ENCODE data around the gene HOXD13. TPM values are rescaled to one million over a fixed set of nuclear protein-coding genes. Genes with fewer than 3 reads are reported as not detected.

HOXD13 gene
- total RNA-seq, 4 donors from 2014 or later = 0.19 TPM; not detected in 3

DNA sequence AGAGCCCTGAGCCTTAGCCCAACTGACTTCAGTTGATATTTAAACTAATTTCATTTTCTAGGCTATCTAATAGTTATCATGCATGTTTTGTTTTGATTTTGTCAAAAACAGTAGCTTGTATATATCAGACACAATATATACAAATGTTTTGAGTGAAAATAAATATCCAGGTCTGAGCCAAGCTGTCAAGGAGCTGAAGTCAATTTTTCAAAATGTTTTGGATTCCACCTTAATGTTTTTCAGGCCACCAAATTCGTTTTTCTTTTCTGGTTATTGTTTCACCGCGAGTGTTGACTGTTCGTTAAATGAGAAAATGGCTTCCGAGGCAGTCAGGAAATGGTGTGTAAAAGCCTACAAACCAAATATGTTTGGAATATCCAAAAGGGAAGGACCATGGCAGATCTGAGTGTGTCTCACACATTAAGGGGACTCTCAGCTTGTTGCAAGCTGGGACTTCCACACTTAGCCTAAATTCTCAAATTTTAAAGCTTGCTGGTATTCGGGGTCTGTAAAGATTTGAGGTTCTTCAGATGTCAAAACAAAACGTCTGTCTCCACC is 9.9 kb downstream of the HOXD13 start:
- no peak overlapping the region for H3K4me3 ChIP-seq
- H3K9me3 ChIP-seq = no peaks in the 10 kb centered on the region
- no peaks in the 10 kb centered on the region for H3K36me3 ChIP-seq
- peaks cover 58% of the 10 kb centered on the region for H3K4me1 ChIP-seq
- no peak overlapping the region for H3K27ac ChIP-seq
- no peak for TF ChIP-seq POLR2A (IDR thresholded peaks at IDR 0.05)
- TF ChIP-seq, protein P1, sequence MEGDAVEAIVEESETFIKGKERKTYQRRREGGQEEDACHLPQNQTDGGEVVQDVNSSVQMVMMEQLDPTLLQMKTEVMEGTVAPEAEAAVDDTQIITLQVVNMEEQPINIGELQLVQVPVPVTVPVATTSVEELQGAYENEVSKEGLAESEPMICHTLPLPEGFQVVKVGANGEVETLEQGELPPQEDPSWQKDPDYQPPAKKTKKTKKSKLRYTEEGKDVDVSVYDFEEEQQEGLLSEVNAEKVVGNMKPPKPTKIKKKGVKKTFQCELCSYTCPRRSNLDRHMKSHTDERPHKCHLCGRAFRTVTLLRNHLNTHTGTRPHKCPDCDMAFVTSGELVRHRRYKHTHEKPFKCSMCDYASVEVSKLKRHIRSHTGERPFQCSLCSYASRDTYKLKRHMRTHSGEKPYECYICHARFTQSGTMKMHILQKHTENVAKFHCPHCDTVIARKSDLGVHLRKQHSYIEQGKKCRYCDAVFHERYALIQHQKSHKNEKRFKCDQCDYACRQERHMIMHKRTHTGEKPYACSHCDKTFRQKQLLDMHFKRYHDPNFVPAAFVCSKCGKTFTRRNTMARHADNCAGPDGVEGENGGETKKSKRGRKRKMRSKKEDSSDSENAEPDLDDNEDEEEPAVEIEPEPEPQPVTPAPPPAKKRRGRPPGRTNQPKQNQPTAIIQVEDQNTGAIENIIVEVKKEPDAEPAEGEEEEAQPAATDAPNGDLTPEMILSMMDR (IDR thresholded peaks at IDR 0.05) = no peak
- no peak for TF ChIP-seq POLR2AphosphoS5 (IDR thresholded peaks at IDR 0.05)
- TF ChIP-seq EP300 (IDR thresholded peaks at IDR 0.05) = no peak
- DNase-seq (ENCODE audit: low spot score in 2 of 2) = no peak
- H3K27me3 ChIP-seq = peaks cover 100% of the 10 kb centered on the region
- WGBS = 48% methylated on average over 7 of the region's 7 CpGs

DNA sequence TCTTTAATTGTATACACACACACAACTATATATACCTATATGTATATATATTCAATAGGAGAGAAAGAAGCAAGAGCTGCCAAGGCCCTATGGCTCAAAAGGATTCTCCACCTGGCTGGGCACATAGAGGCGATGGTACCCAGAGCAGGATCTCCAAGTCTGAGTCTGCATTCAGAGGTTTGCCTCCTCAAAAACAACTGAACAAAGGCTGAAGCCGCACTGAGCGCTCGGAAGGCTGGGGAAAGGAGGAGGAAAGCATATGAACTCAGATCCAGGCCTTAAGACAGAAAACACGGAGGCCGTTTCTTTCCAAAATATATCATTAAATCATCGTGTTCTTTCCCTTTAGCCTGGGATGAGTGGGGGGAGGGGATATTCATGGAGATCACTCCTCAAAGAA is 10.7 kb downstream of the HOXD13 start:
- Histone ChIP-seq H3K36me3 (no peaks in the 10 kb centered on the region), H3K27ac (no peak overlapping the region), H3K9me3 (no peaks in the 10 kb centered on the region), H3K4me1 (peaks cover 56% of the 10 kb centered on the region), H3K4me3 (no peak overlapping the region), H3K27me3 (peaks cover 99% of the 10 kb centered on the region)
- 59% methylated on average over 7 of the region's 7 CpGs for WGBS
- TF ChIP-seq, protein P1 (IDR thresholded peaks at IDR 0.05) = no peak
- no peak for TF ChIP-seq POLR2A (IDR thresholded peaks at IDR 0.05)
- no peak for TF ChIP-seq EP300 (IDR thresholded peaks at IDR 0.05)
- TF ChIP-seq POLR2AphosphoS5 (IDR thresholded peaks at IDR 0.05) = no peak
- DNase-seq (ENCODE audit: low spot score in 2 of 2) = no peak

DNA sequence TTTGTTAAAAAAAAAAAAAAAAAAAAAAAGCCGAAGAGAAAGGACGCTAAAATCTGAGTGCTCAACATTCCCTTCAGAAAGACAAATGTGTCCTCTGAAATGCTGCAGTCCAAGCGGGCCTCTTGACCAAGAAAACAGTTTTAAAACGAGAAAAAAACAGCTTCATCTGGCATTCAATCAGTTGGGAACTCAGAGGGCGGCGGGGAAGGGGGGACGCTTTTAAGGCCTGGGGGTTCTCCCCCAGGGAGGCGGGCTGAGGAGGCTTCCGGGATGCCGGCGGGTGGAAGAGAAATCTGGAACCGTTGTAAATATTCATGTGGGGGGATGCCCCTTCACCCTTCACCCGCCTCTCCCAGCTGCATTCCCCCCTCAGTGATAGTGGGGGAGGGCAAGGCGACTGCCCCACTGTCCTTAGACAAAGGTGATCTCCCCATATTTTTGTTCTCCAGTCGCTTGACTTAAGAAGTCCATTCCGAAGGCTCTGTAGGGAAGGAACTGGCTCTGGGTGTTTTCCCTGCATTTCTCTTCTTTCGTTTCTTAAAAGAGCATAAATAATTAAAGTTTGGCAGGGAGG is 11.3 kb downstream of the HOXD13 start:
- no peaks in the 10 kb centered on the region for H3K36me3 ChIP-seq
- H3K4me3 ChIP-seq = peak overlapping the region; percentile 26
- H3K27me3 ChIP-seq = peaks cover 99% of the 10 kb centered on the region
- no peak overlapping the region for H3K27ac ChIP-seq
- 14% methylated on average over 17 of the region's 17 CpGs for WGBS
- no peak for TF ChIP-seq POLR2AphosphoS5 (IDR thresholded peaks at IDR 0.05)
- TF ChIP-seq, protein P1 (IDR thresholded peaks at IDR 0.05) = no peak
- TF ChIP-seq POLR2A (IDR thresholded peaks at IDR 0.05) = no peak
- TF ChIP-seq EP300 (IDR thresholded peaks at IDR 0.05) = no peak
- H3K4me1 ChIP-seq = peaks cover 56% of the 10 kb centered on the region
- no peak for DNase-seq (ENCODE audit: low spot score in 2 of 2)
- no peaks in the 10 kb centered on the region for H3K9me3 ChIP-seq

DNA sequence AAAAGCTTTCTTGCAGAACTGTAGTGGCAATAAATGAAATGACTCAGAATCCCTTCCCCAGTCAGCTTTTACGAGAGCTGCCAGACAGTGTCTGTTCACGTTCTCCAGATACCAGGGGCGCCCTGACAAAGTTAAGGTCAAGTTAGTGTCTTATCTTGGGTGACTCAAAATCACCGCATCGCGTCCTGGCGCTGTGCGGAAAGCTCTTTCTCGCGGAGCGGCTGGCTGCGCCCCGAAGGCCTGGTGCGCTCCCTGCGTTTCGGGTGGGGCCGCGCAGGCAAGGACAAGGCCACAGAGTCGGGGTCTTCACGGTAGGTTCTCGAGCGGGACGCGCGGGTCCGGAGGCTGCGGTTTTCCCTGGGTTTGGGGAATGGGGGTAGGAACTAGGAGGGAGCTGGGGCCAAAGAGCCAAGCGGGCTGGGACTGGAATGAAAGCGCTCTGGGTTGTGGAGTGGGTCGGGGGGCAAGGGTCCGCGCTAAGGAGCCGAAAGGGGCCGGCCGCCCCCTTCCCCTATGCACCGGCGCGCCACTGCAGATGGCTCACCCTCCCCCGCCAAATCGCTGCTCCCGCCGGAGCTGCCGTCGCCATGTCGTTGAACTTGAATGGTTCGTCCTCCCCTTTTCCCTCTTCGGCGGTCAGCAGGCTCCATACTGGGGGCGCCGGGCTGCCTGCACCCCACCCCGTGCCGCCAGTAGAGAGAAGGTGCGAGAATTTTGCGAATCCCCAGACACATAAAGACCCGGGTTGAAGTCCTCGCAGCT is 12.0 kb downstream of the HOXD13 start:
- no peak overlapping the region for H3K27ac ChIP-seq
- DNase-seq (ENCODE audit: low spot score in 2 of 2) = peak in 1 of 2 donors; percentile 78
- no peaks in the 10 kb centered on the region for H3K9me3 ChIP-seq
- peaks cover 55% of the 10 kb centered on the region for H3K4me1 ChIP-seq
- TF ChIP-seq POLR2AphosphoS5 (IDR thresholded peaks at IDR 0.05) (no peak), EP300 (IDR thresholded peaks at IDR 0.05) (no peak)
- TF ChIP-seq, protein P1 (IDR thresholded peaks at IDR 0.05) = no peak
- WGBS = 2% methylated on average over 27 of the region's 56 CpGs
- peak overlapping the region; percentile 26 for H3K4me3 ChIP-seq
- peaks cover 99% of the 10 kb centered on the region for H3K27me3 ChIP-seq
- H3K36me3 ChIP-seq = no peaks in the 10 kb centered on the region

DNA sequence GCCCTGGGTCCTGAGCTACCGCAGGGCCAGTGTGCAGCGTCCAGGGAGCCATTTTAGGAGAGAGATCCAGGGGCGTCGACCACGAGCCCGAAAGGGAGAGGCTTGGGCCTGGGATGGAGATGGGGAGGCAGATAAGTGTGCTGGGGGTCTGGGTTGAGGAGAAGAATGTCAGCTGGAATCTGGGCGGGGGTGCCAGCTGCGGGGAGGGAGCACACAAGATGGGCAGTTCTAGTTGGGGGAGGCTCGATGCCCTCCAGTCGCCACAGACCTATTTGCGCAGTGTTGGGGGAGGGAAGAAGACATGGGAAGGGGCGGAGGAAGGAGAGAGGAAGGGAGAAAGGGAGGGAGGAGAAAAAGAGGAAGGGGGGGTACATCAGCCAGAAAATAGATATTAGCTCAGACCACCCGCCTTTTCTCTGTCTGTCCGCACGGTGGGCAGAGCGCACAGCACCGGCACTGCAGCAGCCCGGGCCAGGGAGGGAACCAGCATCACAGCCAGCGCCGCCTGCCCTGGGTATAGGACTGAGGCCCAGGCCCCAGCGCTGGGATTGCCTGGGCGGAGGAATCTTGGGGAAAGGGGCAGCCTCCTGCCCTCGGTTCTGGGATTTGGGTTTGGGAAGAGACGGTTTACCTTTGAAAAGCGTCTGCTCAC is 12.7 kb downstream of the HOXD13 start:
- TF ChIP-seq POLR2AphosphoS5 (IDR thresholded peaks at IDR 0.05) (no peak), EP300 (IDR thresholded peaks at IDR 0.05) (no peak), POLR2A (IDR thresholded peaks at IDR 0.05) (no peak)
- TF ChIP-seq, protein P1 (IDR thresholded peaks at IDR 0.05) = no peak
- WGBS = 18% methylated on average over 20 of the region's 25 CpGs
- H3K4me1 ChIP-seq = peaks cover 48% of the 10 kb centered on the region
- peaks cover 99% of the 10 kb centered on the region for H3K27me3 ChIP-seq
- H3K4me3 ChIP-seq = peak overlapping the region; percentile 26
- H3K27ac ChIP-seq = no peak overlapping the region
- DNase-seq (ENCODE audit: low spot score in 2 of 2) = peak in 1 of 2 donors; percentile 75
- H3K36me3 ChIP-seq = no peaks in the 10 kb centered on the region
- H3K9me3 ChIP-seq = no peaks in the 10 kb centered on the region
